ENCODE results near the gene OR5K3. TPM values are rescaled to one million over a fixed set of nuclear protein-coding genes. Genes with fewer than 3 reads are reported as not detected.
A peak's percentile ranks its signal among the peaks of the same experiment; 100 is the strongest.

Gene OR5K3
- total and polyA plus RNA-seq, 2 donors (not counting 3 experiments of a cell fraction or from before 2014, with no cell fraction given): not detected

- H3K27ac ChIP-seq (ENCODE audit: insufficient read depth, low read depth, low read length): no peak overlapping the region
- no peaks in the 10 kb centered on the region for H3K9me1 ChIP-seq (replicated peaks; ENCODE audit: control insufficient read depth, extremely low read depth, insufficient read depth, low read length)
- H3K4me1 ChIP-seq (ENCODE audit: control insufficient read depth, extremely low read depth, insufficient read depth, low read length): no peaks in the 10 kb centered on the region
- peak; percentile 65 for FAIRE-seq
- H2AFZ ChIP-seq (ENCODE audit: low read depth, low read length): no peak overlapping the region
- H4K20me1 ChIP-seq (replicated peaks; ENCODE audit: control insufficient read depth, extremely low read depth, insufficient read depth, low read length): no peaks in the 10 kb centered on the region
- no peak overlapping the region for H3K4me2 ChIP-seq (ENCODE audit: insufficient read depth, low read length)
- H3K4me3 ChIP-seq (replicated peaks in 1 of 3; ENCODE audit: insufficient read depth in 1 of 3, low read depth in 1 of 3, low read length in 3 of 3): no peak overlapping the region
- TF ChIP-seq POLR2AphosphoS5 (IDR thresholded peaks at IDR 0.05; ENCODE audit: insufficient read depth, low read depth, low read length): no peak
- no peak for TF ChIP-seq JUN (IDR thresholded peaks at IDR 0.05; ENCODE audit: borderline replicate concordance, insufficient read depth, insufficient read length, low read depth)
- TF ChIP-seq GATA2 (IDR thresholded peaks at IDR 0.05; ENCODE audit: insufficient read depth, insufficient read length, low read depth, low read length): no peak
- TF ChIP-seq MAX (IDR thresholded peaks at IDR 0.05; ENCODE audit: insufficient read depth, insufficient read length): no peak
- no peak for TF ChIP-seq MYC (IDR thresholded peaks at IDR 0.05; ENCODE audit: low read depth, low read length)
- TF ChIP-seq POLR2A (IDR thresholded peaks at IDR 0.05; ENCODE audit: low read depth, low read length): no peak
- TF ChIP-seq CTCF (IDR thresholded peaks at IDR 0.05; ENCODE audit: extremely low read depth in 1 of 2, insufficient read depth in 1 of 2, low read depth in 1 of 2, low read length in 2 of 2): no peak
- no peak for TF ChIP-seq EZH2 (IDR thresholded peaks at IDR 0.05; ENCODE audit: borderline replicate concordance, low read depth, low read length, severe bottlenecking)
- TF ChIP-seq FOS (IDR thresholded peaks at IDR 0.05; ENCODE audit: borderline replicate concordance, insufficient read depth, low read length): no peak
- H3K79me2 ChIP-seq (ENCODE audit: control insufficient read depth, insufficient read depth, low read length): no peaks in the 10 kb centered on the region
- ChIA-PET CTCF (no interaction called here), POLR2A (no interaction called here)
- H3K27me3 ChIP-seq (ENCODE audit: control insufficient read depth in 2 of 2, insufficient read depth in 2 of 2, low read length in 2 of 2): no peaks in the 10 kb centered on the region
- no peak overlapping the region for H3K9ac ChIP-seq (replicated peaks; ENCODE audit: extremely low read depth, insufficient read depth, low read length)
- no peak for DNase-seq (ENCODE audit: low read depth, low spot score)
- intact Hi-C loops (cut with micrococcal nuclease): no loop called here
- BruUV-seq (replicated peaks): no TSS peak
- H3K36me3 ChIP-seq (ENCODE audit: control insufficient read depth in 2 of 2, extremely low read depth in 1 of 2, insufficient read depth in 2 of 2, low read length in 2 of 2): no peaks in the 10 kb centered on the region
- dilution Hi-C loops (cut with MboI; ENCODE audit: extremely low pct_ligation_motif_present, low sequenced_read_pairs): no loop called here
- H3K9me3 ChIP-seq (replicated peaks; ENCODE audit: control insufficient read depth, insufficient read depth, low read length): no peaks in the 10 kb centered on the region
Observed at GRCh38 chr3:98398513-98398912, 8.0 kb downstream of the OR5K3 start.

Measured in endothelial cell of umbilical vein (primary cell).